GM19438 (cell line): ENCODE data around the gene BSG.
"Not testable (repeated sequence)": the region's sequence is repeated elsewhere in the genome, so short reads cannot be mapped to it uniquely, and the experiment has no call there.

ENCODE experiments used
- ATAC-seq: cut with Tn5 transposase; IDR thresholded peaks from one replicate; pipeline ENCODE4 v1.9.1; 2021; ENCODE audit warnings: low read depth; ENCODE audit not compliant: unreplicated experiment

Gene BSG

DNA sequence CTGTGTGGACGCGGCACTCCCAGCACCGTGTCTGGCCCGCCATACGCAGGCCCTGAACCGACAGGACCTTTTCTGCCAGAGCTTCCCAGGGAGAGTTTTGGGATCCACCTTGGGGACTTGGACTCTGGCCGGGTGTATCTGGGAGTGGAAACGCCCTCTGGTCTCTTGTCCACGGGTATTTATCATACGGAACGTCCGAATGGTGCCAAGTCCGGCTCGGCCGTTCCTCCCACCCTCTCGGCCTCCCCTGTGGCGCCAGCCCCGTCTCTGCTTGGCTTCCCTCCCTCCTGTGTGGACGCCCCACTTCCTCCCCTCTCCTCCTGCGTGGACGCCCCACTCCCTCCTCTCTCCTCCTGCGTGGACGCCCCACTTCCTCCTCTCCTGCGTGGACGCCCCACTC, 29.4 kb downstream of the BSG start:
- ATAC-seq: no peak

- ATAC-seq: no peak
These were observed 30.2 kb downstream of the BSG start for GRCh38 chr19:602391-603301.

GRCh38 chr19:603302-603639, 30.9 kb downstream of the BSG start:
- not testable (repeated sequence) for ATAC-seq

GRCh38 chr19:603779-604178, 31.4 kb downstream of the BSG start:
- not testable (repeated sequence) for ATAC-seq

DNA sequence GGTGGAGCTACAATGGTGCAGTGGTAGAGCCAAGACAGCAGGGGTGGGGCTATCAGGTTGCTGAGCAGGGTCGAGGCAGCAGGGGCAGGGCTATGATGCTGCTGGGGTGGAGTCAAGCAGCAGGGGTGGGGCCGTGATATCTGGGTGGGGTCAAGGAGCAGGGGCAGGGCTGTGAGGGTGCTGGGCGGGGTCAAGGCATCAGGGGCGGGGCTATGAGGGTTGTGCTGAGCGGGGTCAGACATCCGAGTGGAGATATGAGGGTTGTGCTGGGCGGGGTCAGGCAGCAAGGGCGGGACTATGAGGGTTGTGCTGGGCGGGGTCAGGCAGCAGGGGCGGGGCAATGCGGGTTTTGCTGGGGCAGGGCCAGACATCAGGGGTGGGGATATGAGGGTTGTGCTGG, 32.0 kb downstream of the BSG start:
- no peak for ATAC-seq

DNA sequence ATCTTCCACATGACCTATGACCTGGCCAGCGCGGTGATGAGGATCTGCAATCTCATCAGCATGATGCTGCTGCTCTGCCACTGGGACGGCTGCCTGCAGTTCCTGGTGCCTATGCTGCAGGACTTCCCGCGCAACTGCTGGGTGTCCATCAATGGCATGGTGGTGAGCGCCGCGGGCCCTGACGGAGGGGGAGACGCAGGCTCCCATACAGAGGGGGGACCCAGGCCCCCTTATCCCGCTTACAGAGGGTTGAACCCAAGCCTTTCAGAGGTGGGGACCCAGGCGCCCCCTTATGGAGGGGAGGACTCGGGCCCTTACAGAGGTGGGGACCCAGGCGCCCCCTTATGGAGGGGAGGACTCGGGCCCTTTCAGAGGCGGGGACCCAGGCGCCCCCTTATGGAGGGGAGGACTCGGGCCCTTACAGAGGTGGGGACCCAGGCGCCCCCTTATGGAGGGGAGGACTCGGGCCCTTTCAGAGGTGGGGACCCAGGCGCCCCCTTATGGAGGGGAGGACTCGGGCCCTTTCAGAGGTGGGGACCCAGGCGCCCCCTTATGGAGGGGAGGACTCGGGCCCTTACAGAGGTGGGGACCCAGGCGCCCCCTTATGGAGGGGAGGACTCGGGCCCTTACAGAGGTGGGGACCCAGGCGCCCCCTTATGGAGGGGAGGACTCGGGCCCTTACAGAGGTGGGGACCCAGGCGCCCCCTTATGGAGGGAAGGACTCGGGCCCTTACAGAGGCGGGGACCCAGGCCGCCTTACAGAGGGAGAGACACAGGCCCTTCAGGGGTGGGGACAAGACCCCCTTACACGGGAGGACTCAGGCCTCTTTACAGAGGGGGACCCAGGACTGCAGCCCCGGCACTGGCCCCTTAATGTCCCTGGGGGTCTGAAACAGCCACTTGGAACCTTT, 32.9 kb downstream of the BSG start:
- ATAC-seq: not testable (repeated sequence)

- ATAC-seq: no peak
These were observed 35.1 kb downstream of the BSG start for GRCh38 chr19:607301-608154.

DNA sequence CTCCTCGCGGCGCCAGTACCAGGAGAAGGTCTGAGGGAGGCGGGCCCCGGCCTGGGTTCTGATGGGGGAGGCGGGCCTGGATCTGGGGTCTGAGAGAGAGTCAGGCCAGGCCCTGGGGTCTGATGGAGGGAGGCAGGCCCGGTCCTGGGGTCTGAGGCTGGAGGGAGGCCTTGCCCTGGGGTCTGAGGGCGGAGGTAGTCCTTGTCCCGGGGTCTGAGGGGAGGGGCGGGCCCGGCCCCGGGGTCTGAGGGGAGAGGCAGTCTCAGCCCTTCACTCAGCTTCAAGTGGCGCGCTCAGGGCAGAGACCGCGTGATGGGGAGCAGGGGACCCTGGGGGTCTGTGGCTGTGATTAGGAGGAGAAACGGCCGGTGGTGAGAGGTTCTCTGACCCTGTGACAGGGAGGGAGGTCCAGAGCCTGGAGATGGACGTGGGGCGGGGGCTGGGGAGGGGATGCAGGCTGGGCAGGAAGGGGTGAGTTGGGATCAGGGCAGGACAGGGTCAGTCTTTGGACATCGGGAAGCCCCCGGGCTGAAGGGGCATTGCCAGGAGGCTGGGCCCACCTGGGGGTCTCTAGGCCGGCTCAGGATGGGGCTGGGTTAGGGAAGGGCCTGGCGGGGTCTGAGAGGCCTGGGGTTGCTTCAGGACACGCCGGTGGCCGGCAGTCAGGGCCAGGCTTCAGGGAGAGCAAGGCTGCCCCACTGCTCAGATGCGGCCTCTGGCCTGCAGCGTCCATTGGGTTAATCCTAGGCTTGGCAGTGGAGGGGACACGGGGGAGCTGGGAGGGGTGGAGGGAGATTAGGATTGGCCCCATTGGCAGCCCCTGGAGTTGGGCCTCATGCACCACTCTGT, 36.0 kb downstream of the BSG start:
- ATAC-seq: no peak

DNA sequence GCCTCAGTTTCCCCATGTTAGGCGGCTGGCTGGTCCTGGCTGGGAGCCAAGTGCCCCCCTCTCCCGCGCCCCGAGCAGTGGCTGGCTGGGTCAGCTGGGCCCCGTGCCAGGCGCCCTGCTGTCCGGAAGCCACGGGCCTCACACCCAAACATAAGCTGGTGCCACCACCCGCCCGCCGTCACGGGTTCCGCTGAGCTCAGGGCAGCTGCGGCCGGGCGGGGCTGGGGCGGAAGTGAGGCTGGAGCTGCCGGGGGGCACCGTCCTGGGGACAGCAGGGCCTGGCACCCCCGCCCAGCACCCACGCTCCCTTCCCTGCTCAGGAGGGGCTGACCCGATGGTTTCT, 36.6 kb downstream of the BSG start:
- ATAC-seq: no peak

- no peak for ATAC-seq
These were observed 37.8 kb downstream of the BSG start for GRCh38 chr19:610071-610800.

- no peak for ATAC-seq
These were observed 38.5 kb downstream of the BSG start for GRCh38 chr19:610801-611480.

DNA sequence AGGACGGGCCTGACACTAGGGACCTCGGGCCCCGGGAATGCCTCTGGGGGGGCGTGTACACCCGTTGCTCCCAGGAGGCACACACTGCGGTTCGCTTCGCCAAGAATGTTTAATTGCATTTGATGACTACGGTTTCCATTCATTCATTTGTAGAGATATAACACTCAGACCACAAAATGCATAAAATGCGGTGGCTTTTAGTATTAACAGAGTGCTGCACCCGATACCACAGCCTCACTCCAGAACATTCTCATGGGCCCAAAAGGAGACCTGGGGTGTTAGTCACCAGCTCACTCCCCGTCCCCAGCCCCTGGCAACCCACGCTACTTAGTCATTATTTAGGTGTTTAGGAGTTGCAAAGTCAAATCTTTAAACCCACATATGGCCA, 39.1 kb downstream of the BSG start:
- ATAC-seq: no peak

GRCh38 chr19:612941-613340, 40.5 kb downstream of the BSG start:
- ATAC-seq: no peak

DNA sequence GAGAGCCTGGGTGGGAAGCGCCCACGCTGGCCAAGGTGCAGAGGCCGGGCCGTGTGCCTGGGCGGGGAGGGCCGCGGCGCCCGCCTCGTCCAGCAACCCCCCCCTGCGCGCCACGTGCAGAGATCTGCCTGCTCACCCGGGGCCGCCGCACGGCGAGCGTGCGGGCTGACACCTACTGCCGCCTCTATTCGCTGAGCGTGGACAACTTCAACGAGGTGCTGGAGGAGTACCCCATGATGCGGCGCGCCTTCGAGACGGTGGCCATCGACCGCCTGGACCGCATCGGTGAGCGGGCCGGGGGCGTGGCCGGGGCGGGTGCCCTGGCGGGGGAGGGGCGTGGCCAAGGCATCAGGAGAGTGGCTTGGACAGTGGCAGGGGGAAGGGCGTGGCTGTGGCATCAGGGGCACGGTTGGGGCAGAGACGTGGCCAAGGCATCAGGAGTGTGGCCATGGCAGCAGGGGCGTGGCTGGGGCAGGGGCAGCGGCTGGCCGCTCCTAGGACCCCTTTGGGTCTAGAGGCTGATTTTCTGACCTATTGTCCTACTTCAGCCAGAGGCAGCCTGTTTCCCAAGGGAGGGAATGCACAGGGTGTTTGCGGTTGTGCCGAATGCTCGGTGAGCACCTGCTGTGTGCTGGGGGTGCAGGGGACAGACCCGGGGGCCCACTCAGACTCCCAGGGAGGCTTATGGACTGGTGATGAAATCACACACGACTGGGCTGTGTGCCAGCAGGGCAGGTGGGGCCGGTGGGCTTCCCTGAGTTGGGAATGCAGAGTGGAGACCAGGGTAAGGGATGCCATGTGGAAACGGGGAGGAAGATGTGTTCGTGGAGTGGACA, 41.6 kb downstream of the BSG start:
- no peak for ATAC-seq

GRCh38 chr19:615619-616018, 43.2 kb downstream of the BSG start:
- ATAC-seq: no peak

- no peak for ATAC-seq
These were observed 43.8 kb downstream of the BSG start for GRCh38 chr19:616062-616700.

GRCh38 chr19:616747-617526, 44.5 kb downstream of the BSG start:
- ATAC-seq: no peak
